ENCODE results near the gene NR5A1. TPM values are rescaled to one million over a fixed set of nuclear protein-coding genes. Genes with fewer than 3 reads are reported as not detected.

Gene NR5A1
- total RNA-seq, 1 donor from 2014 or later, result not detected

- no peak for DNase-seq (ENCODE audit: low read depth)
- no peak overlapping the region for H3K4me3 ChIP-seq (ENCODE audit: low read depth, low read length)
- no peak for TF ChIP-seq CTCF (conservative IDR thresholded peaks at IDR 0.05; ENCODE audit: low read depth, low read length)
Observed at GRCh38 chr9:124517600-124517999, 10.4 kb upstream of the NR5A1 start.

- DNase-seq (ENCODE audit: low read depth), result no peak
Observed at GRCh38 chr9:124514874-124515273, 7.7 kb upstream of the NR5A1 start.

GRCh38 chr9:124514125-124514524 is 6.9 kb upstream of the NR5A1 start:
- no peak for DNase-seq (ENCODE audit: low read depth)
- H3K4me3 ChIP-seq (ENCODE audit: low read depth, low read length), result no peak overlapping the region
- no peak for TF ChIP-seq CTCF (conservative IDR thresholded peaks at IDR 0.05; ENCODE audit: low read depth, low read length)

More at GRCh38 chr9:124514874-124515273, 7.7 kb upstream of the NR5A1 start:
- no peak overlapping the region for H3K4me3 ChIP-seq (ENCODE audit: low read depth, low read length)
- no peak for TF ChIP-seq CTCF (conservative IDR thresholded peaks at IDR 0.05; ENCODE audit: low read depth, low read length)

DNA sequence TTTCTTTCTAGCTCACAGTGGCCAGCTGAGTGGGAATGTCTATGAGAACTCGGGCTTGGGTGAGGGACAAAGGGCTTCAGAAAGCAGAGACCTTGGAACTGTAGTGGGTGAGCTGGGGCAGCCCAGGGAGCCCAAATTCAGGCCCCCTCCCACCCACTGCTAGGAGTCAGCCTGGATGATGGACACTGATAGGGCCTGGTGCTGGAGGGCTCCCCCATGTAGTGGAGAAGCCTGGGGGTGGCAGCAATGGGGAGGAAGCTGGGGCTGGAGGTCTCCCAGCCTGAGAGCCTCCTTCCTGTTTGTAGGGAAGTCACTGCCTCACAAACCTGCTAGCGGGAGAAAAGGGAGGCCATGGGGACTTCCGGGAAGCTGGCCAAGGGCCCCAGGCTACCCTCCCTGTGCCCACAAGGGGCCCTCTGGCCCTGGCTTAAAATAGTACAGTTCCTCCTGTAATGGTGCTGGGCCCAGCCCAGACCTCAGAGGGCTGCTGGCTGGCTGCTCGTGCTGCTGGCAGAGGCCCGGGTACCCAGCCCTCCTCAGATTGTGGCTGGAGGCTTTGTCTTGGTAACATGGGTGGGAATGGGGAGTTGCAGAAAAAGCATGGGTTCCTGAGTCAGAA is 6.3 kb upstream of the NR5A1 start:
- DNase-seq (ENCODE audit: low read depth), result no peak
- TF ChIP-seq CTCF (conservative IDR thresholded peaks at IDR 0.05; ENCODE audit: low read depth, low read length), result no peak
- no peak overlapping the region for H3K4me3 ChIP-seq (ENCODE audit: low read depth, low read length)

GRCh38 chr9:124512806-124513204 is 5.6 kb upstream of the NR5A1 start:
- TF ChIP-seq CTCF (conservative IDR thresholded peaks at IDR 0.05; ENCODE audit: low read depth, low read length), result no peak
- no peak overlapping the region for H3K4me3 ChIP-seq (ENCODE audit: low read depth, low read length)
- DNase-seq (ENCODE audit: low read depth), result no peak

DNA sequence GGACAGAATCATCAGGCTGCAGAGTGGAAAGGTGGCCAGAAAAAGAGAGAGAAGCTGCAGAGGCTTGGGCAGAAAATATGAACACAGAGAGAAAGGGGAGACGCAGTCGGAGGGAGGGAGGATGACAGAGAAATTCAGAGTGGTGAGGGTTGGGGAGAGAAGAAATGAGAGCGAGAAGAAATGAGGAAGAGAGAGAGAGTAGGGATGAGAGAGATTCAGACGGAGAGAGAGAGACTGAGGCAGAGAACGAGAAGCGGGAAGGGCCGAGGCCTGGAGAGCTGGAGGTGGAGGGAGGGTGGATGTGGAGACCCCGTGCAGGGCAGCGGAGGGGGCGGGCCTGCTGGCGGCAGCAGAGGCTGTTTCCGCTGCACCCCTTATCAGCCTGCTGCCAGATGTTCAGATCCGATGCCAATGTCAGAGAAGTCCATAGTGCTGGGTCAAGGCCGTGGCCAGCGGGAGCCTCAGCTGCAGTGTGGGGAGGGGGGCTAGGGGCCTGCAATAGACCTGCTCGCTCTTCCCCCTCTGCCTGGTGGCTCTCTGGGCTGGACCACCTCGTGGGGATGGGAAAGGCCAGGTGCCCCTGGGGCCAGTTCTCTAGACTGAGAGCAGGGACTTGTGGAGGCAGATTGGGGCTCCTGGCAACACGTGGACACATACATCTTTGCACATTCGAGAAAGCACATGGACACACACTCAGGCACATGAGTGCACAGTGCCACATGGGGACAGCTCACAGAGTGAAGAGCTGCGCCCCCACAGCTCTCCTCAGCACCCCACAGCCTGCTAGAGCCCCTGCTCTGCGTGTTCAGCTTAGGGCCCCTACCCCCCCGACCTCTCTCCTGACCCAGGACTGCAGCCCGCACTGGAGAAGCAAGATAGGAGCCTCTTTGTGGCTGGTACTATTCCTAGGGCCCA is 4.9 kb upstream of the NR5A1 start:
- no peak overlapping the region for H3K4me3 ChIP-seq (ENCODE audit: low read depth, low read length)
- TF ChIP-seq CTCF (conservative IDR thresholded peaks at IDR 0.05; ENCODE audit: low read depth, low read length), result no peak
- no peak for DNase-seq (ENCODE audit: low read depth)

All from epithelial cell of proximal tubule (primary cell).